Uterus (tissue), 2 donors: ENCODE results near the gene RRAS.

ENCODE experiments used
- CTCF ChIP-seq, 4 experiments: fragments of 200-600 bp in 2 of 4; fragments of 450-650 bp in 2 of 4; sonication (generic) in 2 of 4; IDR thresholded peaks; one replicate each; pipeline ENCODE4 v1.5.1; 2016 to 2019; ENCODE audit warnings: antibody characterized with exemption in 4 of 4, mild to moderate bottlenecking in 2 of 4, moderate library complexity in 1 of 4
- POLR2A ChIP-seq, 2 donors: fragments of 450-650 bp; IDR thresholded peaks; one replicate each; pipeline ENCODE4 v1.6.1; 2016; ENCODE audit warnings: antibody characterized with exemption in 2 of 2, mild to moderate bottlenecking in 1 of 2, moderate library complexity in 1 of 2

GRCh38 chr19:49629659-49630058, 10.3 kb downstream of the RRAS start:
- TF ChIP-seq CTCF (IDR thresholded peaks at IDR 0.05): no peak
- TF ChIP-seq POLR2A (IDR thresholded peaks at IDR 0.05): no peak
